ENCODE data around the gene SMIM5. TPM values are rescaled to one million over a fixed set of nuclear protein-coding genes. Genes with fewer than 3 reads are reported as not detected.

SMIM5 gene
- total and polyA plus RNA-seq, 2 of the 13 experiments (the other 11 are each of a cell fraction or from before 2014, with no cell fraction given) = not detected

GRCh38 chr17:75589012-75589918 lies 44.0 kb upstream of the SMIM5 start (continued):
- TF ChIP-seq ATF2 (CRISPR knock-in tag; IDR thresholded peaks at IDR 0.05) (no peak), ZNF224 (CRISPR knock-in tag; IDR thresholded peaks at IDR 0.05) (no peak), ZNF329 (CRISPR knock-in tag; IDR thresholded peaks at IDR 0.05; ENCODE audit: low read depth) (0 out of 2 replicates have a peak, but pooled peaks have one; percentile 69), PHF5A (CRISPR knock-in tag; IDR thresholded peaks at IDR 0.05; ENCODE audit: low read depth, unreplicated experiment) (no peak), ELF4 (CRISPR knock-in tag; IDR thresholded peaks at IDR 0.05; ENCODE audit: borderline replicate concordance) (no peak), ZNF777 (CRISPR knock-in tag; IDR thresholded peaks at IDR 0.05) (peak; percentile 68), CBX2 (IDR thresholded peaks at IDR 0.05; ENCODE audit: low read depth, low read length) (no peak), CBX2 (CRISPR knock-in tag; IDR thresholded peaks at IDR 0.05; ENCODE audit: low read depth) (no peak), ZNF318 (CRISPR knock-in tag; IDR thresholded peaks at IDR 0.05) (no peak), ZNF263 (CRISPR knock-in tag; IDR thresholded peaks at IDR 0.05) (no peak), ZNF775 (CRISPR knock-in tag; IDR thresholded peaks at IDR 0.05; ENCODE audit: borderline replicate concordance) (no peak), REST (IDR thresholded peaks at IDR 0.05; ENCODE audit: borderline replicate concordance in 1 of 2, low read depth in 1 of 2, low read length in 2 of 2) (no peak), YY1 (IDR thresholded peaks at IDR 0.05; ENCODE audit: insufficient read depth, insufficient replicate concordance, low read depth, low read length) (no peak), ONECUT2 (CRISPR knock-in tag; IDR thresholded peaks at IDR 0.05) (no peak)

Data from HepG2 (cell line).